Neural cell (in vitro differentiated cells): ENCODE results near the gene CDIP1.

Experiments used
- EP300 ChIP-seq: fragments of 450-650 bp; conservative IDR thresholded peaks from 2 replicates; pipeline ENCODE4 v1.6.1; 2014; ENCODE audit warnings: antibody characterized with exemption, mild to moderate bottlenecking, moderate library complexity; ENCODE audit not compliant: poor library complexity, severe bottlenecking
- EZH2 ChIP-seq: fragments of 200-600, 300-800 bp; shearing (Covaris generic), sonication (generic); IDR thresholded peaks from 2 replicates; pipeline ENCODE4 v1.6.1; 2014; ENCODE audit warnings: antibody characterized with exemption, low read length, borderline replicate concordance, mild to moderate bottlenecking; ENCODE audit not compliant: insufficient read depth, poor library complexity, severe bottlenecking
- TF ChIP-seq, protein P1 (sequence below): fragments of 450-650 bp; IDR thresholded peaks from 2 replicates; pipeline ENCODE4 v1.5.1; 2014; ENCODE audit warnings: antibody characterized with exemption, mild to moderate bottlenecking, moderate library complexity; ENCODE audit not compliant: poor library complexity, severe bottlenecking

DNA sequence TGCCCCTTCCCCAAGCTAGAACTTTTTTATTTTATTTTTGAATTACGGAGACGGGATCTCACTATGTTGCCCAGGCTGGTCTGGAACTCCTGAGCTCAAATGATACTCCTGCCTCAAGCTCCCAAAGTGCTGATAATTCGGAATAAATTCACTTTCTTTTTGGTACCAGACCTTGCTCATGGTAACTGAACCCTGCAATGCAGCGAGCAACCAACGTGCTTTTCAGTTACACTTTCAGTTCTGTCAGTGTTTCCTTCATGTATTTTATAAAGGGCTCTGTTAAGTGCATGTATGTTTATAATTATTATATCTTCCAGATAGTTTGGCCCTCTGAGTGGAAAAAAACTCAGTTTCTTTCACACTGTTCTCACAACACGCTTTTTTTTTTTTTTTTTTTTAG, 31.5 kb upstream of the CDIP1 start:
- TF ChIP-seq EZH2 (no peak), EP300 (no peak)
- TF ChIP-seq, protein P1, sequence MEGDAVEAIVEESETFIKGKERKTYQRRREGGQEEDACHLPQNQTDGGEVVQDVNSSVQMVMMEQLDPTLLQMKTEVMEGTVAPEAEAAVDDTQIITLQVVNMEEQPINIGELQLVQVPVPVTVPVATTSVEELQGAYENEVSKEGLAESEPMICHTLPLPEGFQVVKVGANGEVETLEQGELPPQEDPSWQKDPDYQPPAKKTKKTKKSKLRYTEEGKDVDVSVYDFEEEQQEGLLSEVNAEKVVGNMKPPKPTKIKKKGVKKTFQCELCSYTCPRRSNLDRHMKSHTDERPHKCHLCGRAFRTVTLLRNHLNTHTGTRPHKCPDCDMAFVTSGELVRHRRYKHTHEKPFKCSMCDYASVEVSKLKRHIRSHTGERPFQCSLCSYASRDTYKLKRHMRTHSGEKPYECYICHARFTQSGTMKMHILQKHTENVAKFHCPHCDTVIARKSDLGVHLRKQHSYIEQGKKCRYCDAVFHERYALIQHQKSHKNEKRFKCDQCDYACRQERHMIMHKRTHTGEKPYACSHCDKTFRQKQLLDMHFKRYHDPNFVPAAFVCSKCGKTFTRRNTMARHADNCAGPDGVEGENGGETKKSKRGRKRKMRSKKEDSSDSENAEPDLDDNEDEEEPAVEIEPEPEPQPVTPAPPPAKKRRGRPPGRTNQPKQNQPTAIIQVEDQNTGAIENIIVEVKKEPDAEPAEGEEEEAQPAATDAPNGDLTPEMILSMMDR = no peak
